HG03520 (cell line): ENCODE data around the gene OR6X1.

Source experiments
- ATAC-seq: cut with Tn5 transposase; IDR thresholded peaks from one replicate; pipeline ENCODE4 v1.9.1; 2021; ENCODE audit warnings: mild to moderate bottlenecking, moderate library complexity; ENCODE audit not compliant: unreplicated experiment

OR6X1 gene, protein sequence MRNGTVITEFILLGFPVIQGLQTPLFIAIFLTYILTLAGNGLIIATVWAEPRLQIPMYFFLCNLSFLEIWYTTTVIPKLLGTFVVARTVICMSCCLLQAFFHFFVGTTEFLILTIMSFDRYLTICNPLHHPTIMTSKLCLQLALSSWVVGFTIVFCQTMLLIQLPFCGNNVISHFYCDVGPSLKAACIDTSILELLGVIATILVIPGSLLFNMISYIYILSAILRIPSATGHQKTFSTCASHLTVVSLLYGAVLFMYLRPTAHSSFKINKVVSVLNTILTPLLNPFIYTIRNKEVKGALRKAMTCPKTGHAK

DNA sequence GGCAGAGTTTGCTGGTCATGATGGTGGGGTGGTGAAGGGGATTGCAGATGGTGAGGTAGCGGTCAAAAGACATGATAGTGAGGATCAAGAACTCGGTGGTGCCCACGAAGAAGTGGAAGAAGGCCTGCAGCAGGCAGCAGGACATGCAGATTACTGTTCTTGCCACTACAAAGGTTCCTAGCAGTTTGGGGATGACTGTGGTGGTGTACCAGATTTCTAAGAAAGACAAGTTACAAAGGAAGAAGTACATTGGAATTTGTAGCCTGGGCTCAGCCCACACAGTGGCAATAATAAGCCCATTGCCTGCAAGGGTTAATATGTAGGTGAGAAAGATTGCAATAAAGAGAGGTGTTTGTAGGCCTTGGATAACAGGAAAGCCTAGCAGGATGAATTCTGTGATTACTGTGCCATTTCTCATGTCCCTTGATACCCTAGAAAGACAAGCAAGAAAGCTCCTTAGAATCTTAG lies at the start of gene OR6X1:
Gene OR6X1, minus strand, starts transcription at position 418 of the 468 bp plus-strand sequence. Its CDS starts 0 bp downstream, at position 418.
- ATAC-seq: no peak

DNA sequence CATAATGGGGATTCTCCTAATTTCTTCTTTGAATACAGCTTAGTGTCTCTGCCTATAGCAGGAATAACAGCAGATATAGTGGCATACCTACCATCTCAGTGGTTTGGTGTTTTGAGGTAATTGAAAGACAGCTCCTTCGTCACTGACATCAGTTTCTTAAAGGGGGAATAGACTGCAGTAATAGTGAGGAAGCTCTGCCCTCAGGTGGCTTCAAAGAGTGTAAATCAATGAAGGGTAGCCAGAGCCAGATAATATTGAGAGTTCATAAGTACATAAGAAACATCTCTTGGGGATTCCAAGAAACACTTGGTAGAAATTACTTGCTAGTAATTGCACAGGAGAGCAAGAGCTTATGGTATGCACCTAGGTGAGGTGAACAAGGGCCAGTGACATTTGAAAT lies 47.4 kb upstream of the OR6X1 start:
- ATAC-seq: no peak

DNA sequence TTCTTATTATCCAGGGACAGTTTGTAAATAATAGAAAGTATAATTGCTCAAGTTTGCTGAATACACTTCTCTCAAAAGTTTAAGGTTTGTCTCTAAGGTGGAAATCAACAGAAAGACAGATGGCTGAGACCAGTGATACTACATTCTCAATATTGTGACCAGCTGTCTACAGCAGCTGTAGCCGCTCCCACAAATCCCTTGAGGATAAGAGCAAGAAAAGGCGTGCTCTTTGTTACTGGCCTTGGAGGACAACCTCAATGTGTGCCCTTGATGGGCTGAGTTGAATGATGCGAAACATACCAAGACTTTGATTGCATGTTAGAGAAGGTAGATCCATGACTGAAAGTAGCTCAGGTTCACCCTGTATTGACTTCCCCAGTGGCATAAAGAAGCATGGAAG lies 45.7 kb upstream of the OR6X1 start:
- ATAC-seq: no peak

DNA sequence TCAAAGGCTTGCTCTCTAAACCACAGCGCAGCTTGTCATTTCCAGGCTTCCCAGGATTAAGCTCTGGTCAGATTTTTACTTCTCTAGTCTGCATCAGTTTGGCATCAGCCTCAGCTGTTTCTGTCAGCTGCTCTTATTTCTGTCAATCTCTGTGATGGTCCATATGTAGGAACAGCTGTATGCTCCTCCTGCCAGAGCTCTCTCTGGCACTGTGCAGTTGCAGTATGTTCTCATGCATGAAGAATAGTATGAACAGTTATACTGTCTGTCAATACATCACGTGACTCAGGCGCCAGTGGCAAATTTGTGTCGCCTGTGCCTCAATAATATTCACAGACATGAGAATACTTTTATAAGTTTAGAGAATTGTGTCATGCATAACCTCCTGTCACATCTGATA lies 45.1 kb upstream of the OR6X1 start:
- ATAC-seq: no peak

DNA sequence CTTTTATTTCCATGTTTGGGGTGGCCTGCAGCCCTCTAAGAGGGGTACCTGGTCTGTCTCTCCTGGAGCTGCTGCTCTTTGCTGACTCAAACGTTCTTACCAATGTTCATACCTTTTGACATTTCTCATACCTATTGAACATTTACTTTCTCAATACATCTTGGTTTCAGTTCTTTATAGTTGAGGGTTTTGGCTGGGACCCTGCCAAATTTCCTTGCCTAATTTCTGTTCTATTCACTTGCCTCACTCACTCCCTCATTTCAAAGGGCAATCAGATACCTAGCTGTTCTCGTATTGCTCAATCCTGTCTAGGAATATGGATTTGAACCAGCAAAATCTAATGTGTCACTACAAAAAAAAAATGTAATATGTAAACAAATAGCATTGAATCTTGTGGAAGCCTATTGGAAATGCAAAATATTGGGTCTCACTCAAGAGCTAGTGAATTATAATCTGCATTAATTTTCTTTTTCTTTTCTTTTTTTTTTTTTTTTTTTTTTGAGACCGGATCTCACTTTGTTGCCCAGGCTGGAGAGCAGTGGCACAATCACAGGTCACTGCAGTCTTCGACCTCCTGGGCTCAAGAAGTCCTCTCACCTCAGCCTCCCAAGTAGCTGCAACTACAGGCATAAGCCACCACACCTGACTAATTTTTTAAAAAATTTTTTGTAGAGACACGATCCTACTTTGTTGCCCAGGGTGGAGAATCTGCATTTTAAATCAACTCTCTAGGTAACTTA lies 44.4 kb upstream of the OR6X1 start:
- ATAC-seq: no peak

DNA sequence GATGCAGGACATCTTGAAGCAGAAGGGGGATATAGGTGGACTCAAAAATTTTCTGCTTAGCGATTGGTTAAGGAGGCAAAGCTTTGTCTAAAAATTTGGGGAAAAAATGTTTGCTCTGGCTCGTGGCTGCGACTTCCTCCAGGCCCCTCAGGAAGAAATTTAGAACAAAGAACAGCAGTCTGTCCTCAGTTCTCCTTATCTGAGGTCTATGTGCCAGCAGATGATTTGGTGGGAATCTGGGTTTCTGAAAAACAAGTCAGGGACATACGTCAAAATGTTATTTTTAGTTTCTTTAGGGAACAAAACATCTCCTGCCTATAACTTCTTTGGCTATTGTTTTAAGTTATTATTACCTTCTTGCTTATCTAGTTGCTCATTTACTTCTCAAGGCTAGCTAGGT lies 43.8 kb upstream of the OR6X1 start:
- no peak for ATAC-seq

DNA sequence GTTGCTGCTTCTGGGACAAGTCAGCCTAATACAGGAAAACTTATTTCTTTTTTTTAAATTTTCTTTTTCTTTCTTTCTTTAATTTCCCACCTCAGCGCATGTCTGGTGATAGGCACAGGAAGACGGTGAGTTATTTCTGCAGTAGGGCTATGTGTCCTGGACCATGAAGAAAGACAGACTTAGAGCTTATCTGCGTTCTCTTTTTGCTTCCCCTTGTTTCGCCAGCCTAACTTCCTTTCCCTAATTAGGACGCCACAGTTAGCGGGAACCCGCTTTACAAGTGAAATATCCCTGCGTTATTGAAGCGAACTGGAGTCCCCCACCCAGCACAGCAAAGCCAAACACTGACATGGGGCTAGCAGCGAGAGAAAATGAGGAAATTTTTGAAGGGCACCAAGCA lies 43.2 kb upstream of the OR6X1 start:
- no peak for ATAC-seq

DNA sequence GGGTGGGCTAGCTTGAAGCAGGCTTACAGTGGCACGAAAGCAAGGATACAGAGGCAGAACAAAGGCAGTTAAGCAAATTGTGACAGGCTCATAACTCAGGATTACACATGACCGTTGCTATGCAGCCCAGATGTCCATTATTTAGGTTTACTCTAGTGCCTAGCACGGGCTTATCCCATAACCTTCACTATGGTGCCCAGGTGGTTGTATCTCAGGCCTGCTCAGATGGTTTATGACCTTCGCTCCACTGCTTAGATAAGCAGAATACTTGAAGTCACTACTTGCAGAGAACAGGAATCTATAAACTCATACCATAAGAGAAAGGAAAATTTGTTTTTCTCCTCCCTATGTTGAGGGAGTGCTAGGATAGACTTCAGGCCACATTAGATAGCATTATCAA lies 42.8 kb upstream of the OR6X1 start:
- ATAC-seq: no peak

DNA sequence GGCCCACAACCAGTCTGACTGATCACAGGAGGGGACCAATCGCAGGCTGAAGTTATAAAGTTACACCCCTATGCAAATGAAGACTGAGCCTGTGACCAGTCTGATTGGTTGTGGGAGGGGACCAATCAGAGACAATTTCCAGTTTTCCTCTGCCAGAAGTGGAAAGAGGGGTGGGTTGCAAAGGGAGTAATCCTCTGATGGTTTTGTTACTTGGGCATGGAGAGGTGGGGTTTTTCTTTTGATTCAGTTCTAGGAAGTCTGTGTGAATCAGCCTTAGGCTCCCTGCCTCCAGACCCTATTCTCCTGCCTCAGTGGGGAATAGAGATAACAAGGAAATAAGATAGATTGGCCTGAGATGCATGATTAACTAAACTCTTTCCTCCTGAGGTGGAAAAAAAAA lies 41.9 kb upstream of the OR6X1 start:
- ATAC-seq: no peak

DNA sequence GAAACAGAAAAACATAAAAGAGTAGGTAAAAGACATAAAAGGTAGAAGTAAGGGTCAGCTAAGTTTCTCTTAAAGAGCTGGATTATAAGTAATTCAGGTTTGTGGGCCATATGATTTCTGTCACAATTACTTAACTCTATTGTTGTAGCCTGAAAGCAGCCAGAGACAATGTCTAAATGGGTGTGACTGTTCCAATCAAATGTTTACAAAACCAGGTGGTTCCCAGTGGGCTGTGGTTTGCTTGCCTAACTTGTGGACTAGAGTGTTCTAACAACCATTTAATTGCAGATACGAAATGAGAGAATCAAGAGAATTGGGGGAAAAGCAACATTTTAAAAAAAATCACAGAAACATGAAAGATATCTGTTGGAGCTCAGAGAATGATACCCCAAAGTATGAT lies 29.2 kb upstream of the OR6X1 start:
- no peak for ATAC-seq

DNA sequence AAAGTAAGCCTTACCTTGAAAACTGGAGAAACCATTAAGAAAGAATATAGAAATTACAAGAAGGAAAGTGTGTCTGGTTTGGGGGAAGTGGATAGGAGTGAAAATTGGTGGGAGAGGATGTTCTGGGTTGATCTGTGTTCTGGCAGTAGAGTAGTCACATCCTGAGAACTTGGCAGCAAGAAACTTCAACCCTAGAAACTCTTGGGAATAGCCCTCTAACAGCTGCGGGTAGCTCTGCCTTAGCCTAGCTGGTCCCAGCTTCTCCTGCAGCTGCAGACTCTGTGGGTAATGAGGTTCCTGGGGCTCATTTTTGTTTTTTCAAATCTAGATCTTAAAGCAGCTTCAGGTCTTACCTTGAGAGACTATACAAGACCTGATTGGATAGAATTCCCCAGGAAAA lies 24.2 kb upstream of the OR6X1 start:
- no peak for ATAC-seq

DNA sequence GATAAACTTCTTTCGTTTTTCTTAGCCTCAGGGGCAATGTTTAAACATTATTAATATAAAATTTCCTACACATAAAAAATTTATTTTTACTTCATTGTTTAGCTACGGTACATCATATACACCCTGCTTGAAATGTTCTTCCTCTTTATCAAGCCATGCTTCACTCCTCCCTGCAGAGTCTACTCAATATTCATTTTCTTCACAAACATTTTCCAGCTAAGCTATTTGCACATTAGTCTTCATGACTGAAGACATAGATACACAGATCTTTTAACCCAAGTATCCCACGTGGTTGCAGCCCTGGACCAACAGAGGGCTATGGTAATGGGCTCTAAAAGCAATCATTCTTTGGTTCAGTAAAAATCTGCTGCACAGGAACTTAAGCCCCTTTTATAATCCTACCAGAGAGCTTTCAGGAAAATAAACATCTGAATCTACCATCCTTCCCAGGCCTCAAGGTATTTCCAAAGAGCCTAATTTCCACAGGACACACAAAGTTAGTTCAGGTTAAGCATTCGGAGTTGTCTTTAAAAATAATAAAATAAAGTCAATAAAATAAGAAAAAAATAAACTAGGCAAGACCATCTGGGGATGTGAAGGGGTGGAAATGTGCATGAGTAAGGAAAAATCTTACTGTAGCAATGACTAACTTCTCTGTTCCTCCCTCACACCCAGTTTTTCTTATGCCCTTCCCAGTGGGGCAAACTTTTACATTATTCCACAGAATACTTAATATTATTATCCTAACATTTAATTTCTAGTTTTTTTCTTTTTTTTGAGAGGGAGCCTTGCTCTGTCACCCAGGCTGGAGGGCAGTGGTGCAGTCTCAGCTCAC lies 21.6 kb upstream of the OR6X1 start:
- ATAC-seq: no peak

DNA sequence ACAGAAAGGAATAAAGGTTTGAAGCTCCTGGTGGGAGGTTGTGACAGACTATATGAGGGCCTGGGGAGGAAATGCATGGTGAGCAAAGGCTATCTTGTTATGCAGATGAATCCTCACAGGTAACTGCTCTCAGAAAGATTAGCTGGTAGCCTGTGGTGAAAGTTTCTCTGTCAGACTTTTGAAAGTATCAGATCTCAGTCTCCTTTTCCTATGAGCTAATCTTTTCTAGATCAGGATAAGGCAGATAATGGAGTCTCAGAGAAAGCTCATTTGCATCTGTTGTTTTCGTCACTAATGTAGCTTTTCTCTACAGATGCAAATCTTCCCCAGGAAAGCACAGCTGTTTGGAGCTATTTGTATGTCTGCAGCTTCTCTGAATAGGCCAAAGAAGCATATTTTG lies 21.0 kb upstream of the OR6X1 start:
- ATAC-seq: peak; percentile 67

DNA sequence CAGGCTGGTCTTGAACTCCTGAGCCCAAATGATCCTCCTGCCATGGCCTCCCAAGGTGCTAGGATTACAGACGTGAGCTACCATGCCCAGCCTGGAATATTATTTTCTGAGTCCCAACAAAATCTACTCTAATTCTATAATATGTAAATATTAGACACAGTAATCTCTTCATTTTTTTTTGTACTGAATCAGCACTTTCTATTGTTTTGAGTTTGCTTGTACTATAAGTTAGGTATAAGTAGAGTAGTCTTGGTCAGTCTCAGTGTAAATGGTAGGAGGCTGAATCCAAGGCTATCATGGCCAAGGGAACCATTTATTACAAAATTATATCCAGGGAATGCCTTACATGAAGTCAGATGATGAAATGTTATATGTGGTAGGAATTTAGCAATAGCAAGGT lies 19.6 kb upstream of the OR6X1 start:
- ATAC-seq: no peak

DNA sequence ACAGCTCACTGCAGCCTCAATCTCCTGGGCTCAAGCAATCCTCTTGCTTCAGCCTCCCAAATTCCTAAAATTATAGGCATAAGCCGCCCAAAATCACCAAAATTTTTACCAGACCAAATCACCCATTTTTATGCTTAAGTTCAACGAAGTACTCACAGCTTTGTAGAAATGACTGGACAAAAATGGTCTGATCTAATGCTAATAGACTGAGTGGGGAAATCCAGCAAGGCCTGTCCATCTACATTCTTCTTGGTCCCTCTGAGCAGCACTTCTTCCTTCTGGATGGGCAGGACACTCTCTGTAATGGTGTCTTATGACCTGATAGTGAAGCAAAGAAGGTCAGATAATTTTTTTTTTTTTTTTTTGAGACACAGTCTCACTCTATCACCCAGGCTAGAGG lies 18.7 kb upstream of the OR6X1 start:
- no peak for ATAC-seq

DNA sequence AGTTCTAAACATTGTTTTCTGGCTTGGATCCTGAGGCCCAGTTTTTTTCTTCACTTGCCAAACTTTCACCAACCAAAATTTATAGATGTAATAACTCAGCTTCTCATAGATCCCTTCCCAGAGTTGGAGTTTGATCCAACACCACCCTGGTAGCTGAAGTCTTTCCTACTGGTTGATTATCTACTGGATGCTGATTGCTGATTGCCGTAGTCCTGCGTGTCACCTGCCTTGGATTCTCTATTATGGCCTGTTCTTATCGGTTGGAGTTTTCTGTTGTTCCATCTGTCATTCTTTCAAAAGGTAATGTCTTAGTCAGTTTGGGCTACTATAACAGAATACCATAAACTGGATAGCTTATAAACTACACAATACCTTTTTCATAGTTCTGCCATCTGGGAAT lies 17.3 kb upstream of the OR6X1 start:
- no peak for ATAC-seq

DNA sequence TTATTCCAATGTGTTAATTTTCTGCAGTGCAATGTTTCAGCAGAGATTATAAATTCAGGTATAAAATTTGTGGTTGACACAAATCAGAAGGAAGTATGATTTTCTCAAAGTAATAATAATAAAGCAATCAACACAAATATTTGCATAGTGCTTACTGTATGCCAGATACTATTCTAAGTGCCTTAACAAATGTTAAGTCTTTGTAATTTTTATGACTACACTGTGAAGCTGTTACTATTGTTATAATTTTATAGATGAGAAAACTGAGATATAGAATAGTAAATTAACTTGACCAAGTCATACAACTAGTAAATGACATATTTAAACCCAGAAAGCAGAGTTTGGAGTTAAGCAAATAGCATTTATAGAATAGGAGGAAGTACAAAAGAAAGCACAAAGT lies 16.4 kb upstream of the OR6X1 start:
- ATAC-seq: no peak

DNA sequence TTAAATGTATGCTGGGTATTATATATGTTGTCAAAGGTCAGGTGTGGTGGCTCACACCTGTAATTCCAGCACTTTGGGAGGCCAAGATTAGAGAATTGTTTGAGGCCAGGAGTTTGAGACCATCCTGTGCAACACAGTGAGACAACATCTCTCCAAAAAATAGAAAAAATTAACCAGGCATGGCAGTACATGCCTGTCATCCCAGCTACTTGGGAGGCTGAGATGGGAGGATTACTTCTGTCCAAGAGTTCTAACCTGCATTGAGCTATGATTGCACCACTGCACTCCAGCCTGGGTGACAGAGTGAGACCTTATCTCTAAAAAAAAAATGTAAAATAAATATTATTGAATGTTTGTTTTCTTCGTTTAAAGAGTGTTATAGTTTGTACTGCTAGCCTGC lies 11.3 kb upstream of the OR6X1 start:
- ATAC-seq: no peak

DNA sequence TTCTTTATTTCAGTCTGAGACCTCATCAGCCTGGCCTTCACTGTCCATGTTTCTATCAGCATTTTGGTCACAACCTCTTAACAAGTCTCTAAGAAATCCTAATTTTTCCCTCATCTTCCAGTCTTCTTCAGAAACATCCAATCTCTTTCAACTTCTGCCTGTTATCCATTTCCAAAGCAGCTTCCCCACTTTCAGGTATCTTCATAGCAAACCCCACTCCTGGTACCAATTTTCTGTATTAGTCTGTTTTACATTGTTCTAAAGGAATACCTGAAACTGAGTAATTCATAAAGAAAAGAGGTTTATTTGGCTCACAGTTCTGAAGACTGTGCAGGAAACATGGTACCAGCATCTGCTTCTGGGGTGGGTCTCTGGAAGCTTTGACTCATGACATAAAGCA lies 8.1 kb upstream of the OR6X1 start:
- ATAC-seq: no peak

DNA sequence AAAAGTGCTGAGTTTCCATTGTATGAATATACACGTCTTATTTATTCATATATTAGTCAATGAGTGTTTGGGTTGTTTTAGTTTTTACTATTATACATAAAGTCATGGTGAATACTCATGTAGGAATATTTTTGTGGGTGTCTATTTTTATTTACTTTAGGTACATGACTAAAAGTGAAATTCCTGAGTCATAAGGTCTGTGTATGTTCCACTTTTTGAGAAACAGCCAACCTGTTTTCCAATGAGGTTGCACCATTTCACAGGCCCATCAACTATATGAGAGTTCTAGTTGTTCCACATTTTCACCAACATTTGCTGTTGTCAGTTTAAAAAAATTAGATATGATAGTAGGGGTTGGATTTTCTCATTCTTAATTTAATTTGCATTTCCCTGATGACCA lies 6.6 kb upstream of the OR6X1 start:
- ATAC-seq: peak; percentile 84

DNA sequence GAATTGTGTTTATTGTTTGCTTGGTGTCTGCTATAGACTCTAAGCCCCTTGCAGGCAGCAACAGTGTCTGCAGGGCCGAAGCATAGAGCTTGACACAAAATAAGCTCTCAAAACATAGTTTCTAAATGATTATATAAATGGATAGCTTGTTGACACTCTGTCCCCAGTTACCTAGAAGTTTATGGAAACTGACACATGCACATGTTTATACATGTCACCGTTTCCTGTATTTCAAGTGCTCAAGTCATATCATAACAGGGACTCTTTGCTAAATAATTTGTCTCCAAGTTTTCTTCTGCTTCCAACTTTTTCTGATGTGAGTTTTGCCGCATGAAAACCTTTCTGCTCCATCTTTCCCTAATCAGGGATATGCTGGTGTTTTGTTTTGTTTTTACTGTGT lies 3.7 kb upstream of the OR6X1 start:
- no peak for ATAC-seq

DNA sequence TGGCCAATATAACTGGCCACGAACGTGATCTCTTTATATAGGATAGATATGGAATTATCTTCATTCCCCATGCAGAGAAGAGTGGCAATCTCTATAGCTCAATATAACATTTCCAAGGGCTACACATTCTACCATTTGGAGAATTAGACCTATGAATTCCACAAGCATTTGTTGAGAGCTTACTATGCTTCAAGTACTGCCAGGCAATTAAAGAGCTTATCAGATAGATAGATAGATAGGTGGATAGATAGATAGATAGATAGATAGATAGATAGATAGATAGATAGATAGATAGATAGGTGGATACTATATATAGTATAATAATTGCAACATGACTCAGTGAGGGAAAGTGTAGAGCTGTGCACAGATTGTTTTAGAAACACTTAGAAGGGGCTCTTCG lies 1.5 kb upstream of the OR6X1 start:
- no peak for ATAC-seq
